Endothelial cell of umbilical vein (primary cell): ENCODE measurements around the gene RPS27L. TPM values are rescaled to one million over a fixed set of nuclear protein-coding genes. Genes with fewer than 3 reads are reported as not detected.

Experiments
- BruUV-seq: library from RNA; stranded (reverse); fragments of 400-500 nt; replicated peaks from 2 replicates; lab custom pipeline; 2021; lab: Mats Ljungman, UMichigan
- CTCF ChIA-PET: fragments of 300-600, 350-600 bp; sonication (Branson Sonifier 250); formaldehyde crosslinking; loops from one replicate; lab custom pipeline; 2021; ENCODE audit warnings: antibody characterized with exemption, inconsistent platforms; lab: Charles Lee
- POLR2A ChIA-PET: fragments of 300-600, 350-600 bp; sonication (Branson Sonifier 250); formaldehyde crosslinking; loops from one replicate; lab custom pipeline; 2021; ENCODE audit warnings: antibody characterized with exemption, inconsistent platforms; lab: Charles Lee
- DNase-seq: peaks from one replicate; pipeline ENCODE4 v3.0.0-alpha.2; 2011; ENCODE audit warnings: low read depth, low spot score
- FAIRE-seq: peaks from 2 replicates; lab custom pipeline; 2011; peaks lifted over from hg19 to GRCh38; lab: Jason Lieb, UNC
- H2AFZ ChIP-seq: 2 replicates; pipeline ENCODE4 v1.6.0; 2012; ENCODE audit warnings: low read depth, low read length, control low read depth, inconsistent platforms
- H3K27ac ChIP-seq: 2 replicates; pipeline ENCODE4 v1.5.1; 2011; ENCODE audit warnings: low read depth, mild to moderate bottlenecking, control low read depth, low read length, moderate library complexity; ENCODE audit not compliant: insufficient read depth
- H3K27me3 ChIP-seq, 2 experiments: 2 replicates each; pipeline versions ENCODE4 v1.6.0 to v1.6.1; 2011; ENCODE audit warnings: low read length in 2 of 2, mixed read lengths in 1 of 2; ENCODE audit not compliant: control insufficient read depth in 2 of 2, insufficient read depth in 2 of 2
- H3K36me3 ChIP-seq, 2 experiments: 2 replicates in 1 of 2; 3 replicates in 1 of 2; pipeline ENCODE4 v1.5.1; 2011; ENCODE audit warnings: low read length in 2 of 2, mild to moderate bottlenecking in 1 of 2, moderate library complexity in 1 of 2; ENCODE audit not compliant: control insufficient read depth in 2 of 2, insufficient read depth in 2 of 2; ENCODE audit errors: extremely low read depth in 1 of 2
- H3K4me1 ChIP-seq: 3 replicates; pipeline ENCODE4 v1.5.1; 2011; ENCODE audit warnings: mild to moderate bottlenecking, low read length; ENCODE audit not compliant: control insufficient read depth, insufficient read depth; ENCODE audit errors: extremely low read depth
- H3K4me2 ChIP-seq: 2 replicates; pipeline ENCODE4 v1.6.1; 2011; ENCODE audit warnings: low read length, control low read depth, mixed read lengths; ENCODE audit not compliant: insufficient read depth
- H3K4me3 ChIP-seq, 3 experiments: fragments of 200-600 bp in 1 of 3; sonication (generic), shearing (Covaris generic) in 1 of 3; replicated peaks in 1 of 3; 2 replicates each; pipeline ENCODE4 v1.5.1; 2011 to 2016; ENCODE audit warnings: control low read depth in 3 of 3, low read length in 3 of 3, mild to moderate bottlenecking in 2 of 3, inconsistent platforms in 1 of 3, low read depth in 1 of 3, moderate library complexity in 1 of 3; ENCODE audit not compliant: insufficient read depth in 1 of 3
- H3K79me2 ChIP-seq: 2 replicates; pipeline ENCODE4 v1.6.0; 2012; ENCODE audit warnings: low read length, inconsistent platforms; ENCODE audit not compliant: control insufficient read depth, insufficient read depth
- H3K9ac ChIP-seq: replicated peaks from 2 replicates; pipeline ENCODE3; 2011; ENCODE audit warnings: low read length, control low read depth; ENCODE audit not compliant: insufficient read depth; ENCODE audit errors: extremely low read depth
- H3K9me1 ChIP-seq: replicated peaks from 3 replicates; pipeline ENCODE4 v1.6.0; 2011; ENCODE audit warnings: mild to moderate bottlenecking, low read length; ENCODE audit not compliant: control insufficient read depth, insufficient read depth; ENCODE audit errors: extremely low read depth
- H3K9me3 ChIP-seq: replicated peaks from 2 replicates; pipeline ENCODE4 v1.5.1; 2012; ENCODE audit warnings: low read length, inconsistent platforms; ENCODE audit not compliant: control insufficient read depth, insufficient read depth
- H4K20me1 ChIP-seq: replicated peaks from 2 replicates; pipeline ENCODE3; 2011; ENCODE audit warnings: mild to moderate bottlenecking, low read length; ENCODE audit not compliant: control insufficient read depth, insufficient read depth; ENCODE audit errors: extremely low read depth
- CTCF ChIP-seq, 2 donors: IDR thresholded peaks; 1 replicate in 1 of 2; 2 replicates in 1 of 2; pipeline ENCODE4 v1.5.1; 2011; ENCODE audit warnings: low read length in 2 of 2, mild to moderate bottlenecking in 2 of 2, moderate library complexity in 2 of 2, control low read depth in 1 of 2, inconsistent platforms in 1 of 2, low read depth in 1 of 2; ENCODE audit not compliant: insufficient read depth in 1 of 2; ENCODE audit errors: extremely low read depth in 1 of 2
- EZH2 ChIP-seq: IDR thresholded peaks from 2 replicates; pipeline ENCODE4 v1.6.1; 2012; ENCODE audit warnings: borderline replicate concordance, low read depth, mild to moderate bottlenecking, moderate library complexity, low read length, inconsistent platforms; ENCODE audit not compliant: severe bottlenecking
- FOS ChIP-seq: IDR thresholded peaks from 2 replicates; pipeline ENCODE4 v1.6.1; 2011; ENCODE audit warnings: mild to moderate bottlenecking, low read length, moderate library complexity, borderline replicate concordance; ENCODE audit not compliant: insufficient read depth
- GATA2 ChIP-seq: IDR thresholded peaks from 2 replicates; pipeline ENCODE4 v1.7.0; 2011; ENCODE audit warnings: low read depth, mild to moderate bottlenecking, moderate library complexity, mixed read lengths, low read length; ENCODE audit not compliant: insufficient read length, insufficient read depth
- JUN ChIP-seq: IDR thresholded peaks from 2 replicates; pipeline ENCODE4 v1.6.1; 2011; ENCODE audit warnings: borderline replicate concordance, low read depth; ENCODE audit not compliant: insufficient read length, insufficient read depth
- MAX ChIP-seq: IDR thresholded peaks from 2 replicates; pipeline ENCODE4 v1.6.1; 2011; ENCODE audit not compliant: insufficient read depth, insufficient read length
- MYC ChIP-seq: IDR thresholded peaks from one replicate; pipeline ENCODE4 v1.6.1; 2011; ENCODE audit warnings: mild to moderate bottlenecking, low read depth, low read length
- POLR2A ChIP-seq: IDR thresholded peaks from 2 replicates; pipeline ENCODE4 v1.6.1; 2012; ENCODE audit warnings: low read depth, mild to moderate bottlenecking, control low read depth, low read length
- POLR2AphosphoS5 ChIP-seq: IDR thresholded peaks from 2 replicates; pipeline ENCODE4 v1.6.1; 2012; ENCODE audit warnings: low read depth, mild to moderate bottlenecking, control low read depth, low read length, moderate library complexity; ENCODE audit not compliant: insufficient read depth
- dilution Hi-C: fragments of 300-500 bp; cut with MboI; formaldehyde crosslinking; loops from one replicate; pipeline ENCODE4 v1.15.0; 2019; ENCODE audit warnings: low sequenced_read_pairs; ENCODE audit not compliant: extremely low pct_ligation_motif_present
- intact Hi-C: fragments of 100-400 bp; cut with micrococcal nuclease; formaldehyde crosslinking; loops from one replicate; pipeline ENCODE4 v1.10.0; 2022
- polyA plus RNA-seq, 4 experiments: library from polyadenylated mRNA; depleted of rRNA in 3 of 4; stranded (reverse) in 3 of 4; unstranded in 1 of 4; fragments of >200 nt; gene quantifications; 2 replicates each; pipeline versions ENCODE4 v1.2.1 to v1.2.3, GENCODE V29; 2011 to 2012; ENCODE audit warnings: missing spikeins in 1 of 4
- total RNA-seq: library from RNA; stranded (reverse); gene quantifications from 2 replicates; pipeline ENCODE4 v1.2.3, GENCODE V29; 2021

RPS27L gene
- total and polyA plus RNA-seq, 2 donors (not counting 3 experiments of a cell fraction or from before 2014, with no cell fraction given): 163 to 345 TPM

GRCh38 chr15:63178034-63178433 is 20.8 kb upstream of the RPS27L start:
- H3K9me3 ChIP-seq: no peaks in the 10 kb centered on the region
- H3K9me1 ChIP-seq: no peaks in the 10 kb centered on the region
- BruUV-seq: no TSS peak
- ChIA-PET POLR2A (no interaction called here), CTCF (interaction anchor here (1.2 to 1.3 kb wide), 2 partner anchors 24 to 130 kb away, joined by 3 read pairs; no protein-coding TSS in a partner anchor)
- H3K9ac ChIP-seq: no peak overlapping the region
- no peak overlapping the region for H3K4me2 ChIP-seq
- H3K4me3 ChIP-seq: no peak overlapping the region
- H3K79me2 ChIP-seq: no peaks in the 10 kb centered on the region
- H3K27ac ChIP-seq: no peak overlapping the region
- no peaks in the 10 kb centered on the region for H3K27me3 ChIP-seq
- H4K20me1 ChIP-seq: no peaks in the 10 kb centered on the region
- no peak for TF ChIP-seq EZH2
- no peak for TF ChIP-seq GATA2
- TF ChIP-seq MAX: no peak
- TF ChIP-seq POLR2A: no peak
- H2AFZ ChIP-seq: peak overlapping the region; percentile 69
- H3K4me1 ChIP-seq: no peaks in the 10 kb centered on the region
- FAIRE-seq (no peak), DNase-seq (peak; percentile 26)
- intact Hi-C loops (no loop called here), dilution Hi-C loops (no loop called here)
- no peaks in the 10 kb centered on the region for H3K36me3 ChIP-seq

- FAIRE-seq: no peak
- DNase-seq: no peak
Observed at GRCh38 chr15:63176302-63176701, 19.0 kb upstream of the RPS27L start.

More at GRCh38 chr15:63176302-63176701, 19.0 kb upstream of the RPS27L start:
- TF ChIP-seq POLR2A: no peak
- TF ChIP-seq JUN: no peak
- TF ChIP-seq EZH2: no peak
- TF ChIP-seq GATA2: no peak
- TF ChIP-seq MAX: no peak
- no peak for TF ChIP-seq MYC
- no peak for TF ChIP-seq FOS
- no peak for TF ChIP-seq POLR2AphosphoS5
- TF ChIP-seq CTCF (IDR thresholded peaks at IDR 0.05; ENCODE audit: extremely low read depth in 1 of 2, insufficient read depth in 1 of 2, low read depth in 1 of 2, low read length in 2 of 2): no peak
- CTCF ChIA-PET: interaction anchor here (1.9 kb wide), 1 partner anchor 10 kb away, joined by 8 read pairs; no protein-coding TSS in a partner anchor
- no peak overlapping the region for H2AFZ ChIP-seq
- dilution Hi-C loops (no loop called here), intact Hi-C loops (no loop called here)
- no peaks in the 10 kb centered on the region for H3K27me3 ChIP-seq
- H3K4me1 ChIP-seq: no peaks in the 10 kb centered on the region
- H3K9ac ChIP-seq: no peak overlapping the region
- no peaks in the 10 kb centered on the region for H3K36me3 ChIP-seq
- POLR2A ChIA-PET: interaction anchor here (0.7 kb wide), 1 partner anchor 8 kb away, joined by 3 read pairs; no protein-coding TSS in a partner anchor
- H3K9me1 ChIP-seq: no peaks in the 10 kb centered on the region
- H3K4me3 ChIP-seq: no peak overlapping the region
- H4K20me1 ChIP-seq: no peaks in the 10 kb centered on the region
- no TSS peak for BruUV-seq
- no peaks in the 10 kb centered on the region for H3K9me3 ChIP-seq
- no peaks in the 10 kb centered on the region for H3K79me2 ChIP-seq
- no peak overlapping the region for H3K27ac ChIP-seq
- H3K4me2 ChIP-seq: no peak overlapping the region
